ENCODE measurements around the gene NGEF. TPM values are rescaled to one million over a fixed set of nuclear protein-coding genes. Genes with fewer than 3 reads are reported as not detected.

NGEF gene
- total RNA-seq, 3 donors from 2014 or later, result 20.1 to 67.5 (median 38.0) TPM

DNA sequence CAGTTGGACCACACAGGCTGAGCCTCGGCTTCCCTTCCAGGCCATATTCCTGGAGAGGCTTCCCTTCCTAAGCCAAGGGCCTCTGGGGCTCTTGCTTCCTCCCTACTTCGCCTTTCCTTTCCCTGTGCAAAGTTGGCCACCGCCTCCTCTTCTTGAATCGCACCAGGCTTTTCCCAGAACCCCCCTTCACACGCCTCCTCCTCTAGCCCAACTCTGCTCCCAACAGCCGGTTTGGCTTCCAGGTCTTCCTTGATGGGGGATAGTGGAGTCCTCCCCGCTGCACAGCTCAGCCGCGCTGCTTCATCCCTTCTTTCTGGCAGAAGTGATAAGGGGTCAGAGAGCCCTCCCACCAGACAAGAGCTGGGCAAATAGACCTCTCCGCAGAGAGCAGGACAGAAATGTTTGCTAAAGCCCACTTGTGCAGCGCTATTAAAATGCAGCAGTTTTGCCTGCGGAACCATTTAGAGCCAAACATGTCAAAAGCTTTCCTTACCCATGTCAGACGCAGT, 86.6 kb downstream of the NGEF start:
- H3K36me3 ChIP-seq (ENCODE audit: low read depth), result no peaks in the 10 kb centered on the region
- TF ChIP-seq, protein P1, sequence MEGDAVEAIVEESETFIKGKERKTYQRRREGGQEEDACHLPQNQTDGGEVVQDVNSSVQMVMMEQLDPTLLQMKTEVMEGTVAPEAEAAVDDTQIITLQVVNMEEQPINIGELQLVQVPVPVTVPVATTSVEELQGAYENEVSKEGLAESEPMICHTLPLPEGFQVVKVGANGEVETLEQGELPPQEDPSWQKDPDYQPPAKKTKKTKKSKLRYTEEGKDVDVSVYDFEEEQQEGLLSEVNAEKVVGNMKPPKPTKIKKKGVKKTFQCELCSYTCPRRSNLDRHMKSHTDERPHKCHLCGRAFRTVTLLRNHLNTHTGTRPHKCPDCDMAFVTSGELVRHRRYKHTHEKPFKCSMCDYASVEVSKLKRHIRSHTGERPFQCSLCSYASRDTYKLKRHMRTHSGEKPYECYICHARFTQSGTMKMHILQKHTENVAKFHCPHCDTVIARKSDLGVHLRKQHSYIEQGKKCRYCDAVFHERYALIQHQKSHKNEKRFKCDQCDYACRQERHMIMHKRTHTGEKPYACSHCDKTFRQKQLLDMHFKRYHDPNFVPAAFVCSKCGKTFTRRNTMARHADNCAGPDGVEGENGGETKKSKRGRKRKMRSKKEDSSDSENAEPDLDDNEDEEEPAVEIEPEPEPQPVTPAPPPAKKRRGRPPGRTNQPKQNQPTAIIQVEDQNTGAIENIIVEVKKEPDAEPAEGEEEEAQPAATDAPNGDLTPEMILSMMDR (IDR thresholded peaks at IDR 0.05), result no peak
- ATAC-seq (no peak), DNase-seq (no peak)
- H3K4me3 ChIP-seq, result no peak overlapping the region
- no peaks in the 10 kb centered on the region for H3K9me3 ChIP-seq
- intact Hi-C loops (cut with DNase I, micrococcal nuclease), result no loop called here
- H3K4me1 ChIP-seq (ENCODE audit: low read depth), result peaks cover 16% of the 10 kb centered on the region

DNA sequence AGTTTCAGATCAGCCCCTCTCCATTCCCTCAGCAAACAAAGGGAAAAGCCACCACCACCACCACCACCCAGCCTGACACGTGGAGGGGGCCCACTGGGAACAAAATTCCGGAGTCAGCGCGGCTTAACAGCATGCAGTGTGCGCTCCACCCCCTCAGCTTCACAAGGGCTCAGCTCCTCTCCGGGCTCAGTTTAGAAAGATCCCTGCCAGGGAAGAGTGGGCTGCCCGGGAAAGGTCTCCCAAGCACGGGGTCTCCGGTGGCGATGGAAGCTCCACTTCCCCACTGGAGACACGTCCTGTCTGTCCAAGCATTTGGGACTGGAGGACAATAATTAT, 87.3 kb downstream of the NGEF start:
- ATAC-seq, result no peak

DNA sequence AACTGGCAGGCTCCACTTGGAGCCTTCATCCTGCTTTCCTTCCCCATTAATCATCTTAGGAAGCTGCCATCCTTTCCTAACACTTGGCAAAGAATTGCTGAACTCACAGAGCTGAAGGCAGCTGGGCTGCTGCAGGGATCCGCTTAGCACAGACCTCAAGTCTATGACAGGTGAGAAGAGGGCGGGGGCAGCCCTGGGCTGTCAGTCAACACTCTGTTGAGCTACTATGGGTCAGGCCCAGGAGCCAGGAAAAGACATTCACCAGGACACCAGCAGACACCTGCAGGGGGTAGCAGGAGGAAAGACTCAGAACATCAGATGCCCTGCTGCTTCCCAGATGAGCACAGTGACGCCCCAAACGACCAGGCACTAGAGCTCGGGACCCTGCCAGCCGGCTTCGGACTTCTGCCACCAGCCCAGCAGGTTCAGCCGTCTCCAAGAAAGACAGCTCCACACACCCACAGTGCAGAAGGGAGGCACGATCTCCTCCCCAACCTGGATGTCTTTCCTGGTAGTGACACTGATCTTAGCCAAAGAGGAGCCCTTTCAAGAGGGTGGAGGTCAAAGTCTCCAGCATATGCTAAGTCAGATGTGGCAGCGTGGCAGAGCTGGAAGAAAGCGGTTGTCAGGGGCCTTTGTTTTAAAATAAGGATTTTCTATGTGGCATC, 87.8 kb downstream of the NGEF start:
- Histone ChIP-seq H3K4me3 (no peak overlapping the region), H3K4me1 (ENCODE audit: low read depth) (peaks cover 16% of the 10 kb centered on the region), H3K36me3 (ENCODE audit: low read depth) (no peaks in the 10 kb centered on the region), H3K9me3 (no peaks in the 10 kb centered on the region)
- DNase-seq (no peak), ATAC-seq (no peak)
- TF ChIP-seq, protein P1 (IDR thresholded peaks at IDR 0.05), result no peak
- intact Hi-C loops (cut with DNase I, micrococcal nuclease), result no loop called here

More for the DNA sequence above, 87.3 kb downstream of the NGEF start:
- intact Hi-C loops (cut with DNase I, micrococcal nuclease), result no loop called here
- Histone ChIP-seq H3K9me3 (no peaks in the 10 kb centered on the region), H3K4me1 (ENCODE audit: low read depth) (peaks cover 16% of the 10 kb centered on the region), H3K36me3 (ENCODE audit: low read depth) (no peaks in the 10 kb centered on the region), H3K4me3 (no peak overlapping the region)
- TF ChIP-seq, protein P1 (IDR thresholded peaks at IDR 0.05), result no peak
- no peak for DNase-seq

DNA sequence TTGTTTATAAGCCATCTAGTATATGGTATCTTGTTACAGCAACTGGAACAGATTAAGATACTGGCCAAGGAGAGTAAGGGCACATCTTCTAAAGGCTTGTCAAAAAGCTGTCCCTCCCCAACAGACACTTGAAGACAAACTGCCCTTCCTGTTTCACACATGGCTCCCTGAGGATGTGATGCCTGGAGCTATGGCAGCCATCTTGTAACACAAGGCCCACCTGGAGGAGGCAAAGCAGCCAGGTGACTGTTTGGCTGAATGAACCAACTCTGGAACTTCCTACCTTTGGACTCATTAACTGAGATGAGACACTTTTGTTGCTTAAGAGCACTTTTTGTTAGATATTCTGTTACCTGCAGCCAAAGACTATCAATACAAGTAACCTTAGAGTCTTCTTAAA, 88.6 kb downstream of the NGEF start:
- Histone ChIP-seq H3K36me3 (ENCODE audit: low read depth) (no peaks in the 10 kb centered on the region), H3K9me3 (no peaks in the 10 kb centered on the region), H3K4me3 (no peak overlapping the region), H3K4me1 (ENCODE audit: low read depth) (peaks cover 16% of the 10 kb centered on the region)
- DNase-seq (no peak), ATAC-seq (no peak)
- TF ChIP-seq, protein P1 (IDR thresholded peaks at IDR 0.05), result no peak
- intact Hi-C loops (cut with DNase I, micrococcal nuclease), result no loop called here

GRCh38 chr2:232920760-232921159, 92.3 kb downstream of the NGEF start:
- DNase-seq (no peak), ATAC-seq (no peak)
- Histone ChIP-seq H3K4me1 (ENCODE audit: low read depth) (no peaks in the 10 kb centered on the region), H3K9me3 (no peaks in the 10 kb centered on the region), H3K36me3 (ENCODE audit: low read depth) (no peaks in the 10 kb centered on the region), H3K4me3 (no peak overlapping the region)
- intact Hi-C loops (cut with DNase I, micrococcal nuclease), result no loop called here
- TF ChIP-seq, protein P1 (IDR thresholded peaks at IDR 0.05), result no peak

Measured in mucosa of descending colon (tissue), 3 donors.